HPDE6-E6E7 (cell line): ENCODE measurements around the gene NPHP4.
A peak's percentile ranks its signal among the peaks of the same experiment; 100 is the strongest.
"Not testable (repeated sequence)": the region's sequence is repeated elsewhere in the genome, so short reads cannot be mapped to it uniquely, and the experiment has no call there.

Experiments used
- DNase-seq: peaks from one replicate; pipeline ENCODE4 v3.0.0; 2011; ENCODE audit warnings: missing footprints; ENCODE audit errors: extremely low spot score

The NPHP4 gene

DNA sequence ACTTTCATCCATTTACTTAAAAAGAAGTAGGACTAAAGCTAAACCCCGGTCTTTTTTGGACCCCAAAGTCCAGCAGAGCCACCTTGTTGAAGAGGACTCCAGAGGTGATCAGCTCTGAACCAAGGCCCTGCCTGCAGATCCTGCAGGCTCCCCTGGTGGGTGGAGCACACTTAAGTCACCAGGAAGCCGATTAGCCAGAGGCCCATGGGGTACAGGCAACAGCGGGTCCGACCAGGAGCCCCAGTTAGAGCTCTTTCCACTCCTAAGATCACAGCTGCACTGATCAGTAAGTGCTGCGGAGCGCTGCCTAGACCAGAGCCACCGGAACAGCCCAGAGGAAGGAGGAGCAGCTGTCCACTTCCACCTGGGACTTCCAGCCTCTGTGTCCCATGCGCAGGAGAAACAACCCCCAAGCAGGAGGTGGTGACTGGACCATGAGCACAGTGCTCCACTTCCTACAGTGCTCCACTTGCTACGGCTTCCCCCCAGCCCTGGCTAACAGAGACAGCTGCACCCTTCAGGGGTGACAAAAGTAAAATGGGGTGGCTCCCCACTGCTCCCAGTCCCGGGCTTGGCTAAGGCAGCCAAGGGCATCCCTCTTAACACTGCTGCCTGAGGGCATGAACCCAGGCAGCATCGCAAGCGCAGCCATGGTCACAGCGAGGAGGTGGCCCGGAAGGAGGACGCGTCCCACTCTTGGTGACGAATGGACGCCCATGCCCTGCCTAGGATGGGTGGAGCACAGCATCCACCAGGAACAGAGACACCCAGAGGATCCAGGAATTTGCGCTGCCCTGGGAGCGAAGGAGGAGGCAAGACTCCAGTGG is 58.0 kb downstream of the NPHP4 start:
- no peak for DNase-seq

DNA sequence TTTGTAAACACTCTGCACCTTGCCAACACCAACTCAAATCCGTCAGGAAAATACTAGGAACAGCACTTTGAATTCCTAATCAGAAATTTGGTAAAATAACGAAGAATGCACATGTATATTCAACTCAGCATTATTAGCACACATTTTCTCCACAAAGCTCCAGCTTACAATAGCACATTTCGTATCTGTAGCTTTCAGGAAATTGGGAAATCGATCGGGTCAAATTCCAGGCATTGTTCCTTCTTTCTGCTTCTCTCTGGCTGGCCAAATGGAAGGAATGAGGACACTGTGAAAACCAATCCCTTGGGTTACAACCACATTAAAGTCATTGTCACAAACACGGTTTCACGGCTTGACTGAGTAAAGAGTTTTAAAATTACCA is 58.6 kb downstream of the NPHP4 start:
- DNase-seq: no peak

DNA sequence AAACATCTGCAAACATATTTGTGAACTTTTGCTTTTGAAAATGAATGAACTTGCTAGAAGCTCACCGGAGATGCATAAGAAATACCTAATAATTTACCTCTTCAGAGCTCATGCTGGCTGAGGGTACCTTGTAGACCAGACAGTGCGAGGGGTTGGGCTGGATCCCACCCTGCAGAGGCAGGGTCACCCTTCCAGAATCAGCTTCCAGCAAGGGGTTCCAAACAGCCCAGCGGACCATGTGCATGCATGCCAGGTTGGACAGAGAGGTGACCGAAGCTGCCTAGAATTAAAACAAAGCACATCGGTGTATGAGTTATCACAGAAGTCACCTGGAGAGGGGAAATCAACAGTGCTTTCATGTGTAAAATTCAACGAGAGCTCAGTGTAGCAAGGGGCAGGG is 59.2 kb downstream of the NPHP4 start:
- DNase-seq: no peak

DNA sequence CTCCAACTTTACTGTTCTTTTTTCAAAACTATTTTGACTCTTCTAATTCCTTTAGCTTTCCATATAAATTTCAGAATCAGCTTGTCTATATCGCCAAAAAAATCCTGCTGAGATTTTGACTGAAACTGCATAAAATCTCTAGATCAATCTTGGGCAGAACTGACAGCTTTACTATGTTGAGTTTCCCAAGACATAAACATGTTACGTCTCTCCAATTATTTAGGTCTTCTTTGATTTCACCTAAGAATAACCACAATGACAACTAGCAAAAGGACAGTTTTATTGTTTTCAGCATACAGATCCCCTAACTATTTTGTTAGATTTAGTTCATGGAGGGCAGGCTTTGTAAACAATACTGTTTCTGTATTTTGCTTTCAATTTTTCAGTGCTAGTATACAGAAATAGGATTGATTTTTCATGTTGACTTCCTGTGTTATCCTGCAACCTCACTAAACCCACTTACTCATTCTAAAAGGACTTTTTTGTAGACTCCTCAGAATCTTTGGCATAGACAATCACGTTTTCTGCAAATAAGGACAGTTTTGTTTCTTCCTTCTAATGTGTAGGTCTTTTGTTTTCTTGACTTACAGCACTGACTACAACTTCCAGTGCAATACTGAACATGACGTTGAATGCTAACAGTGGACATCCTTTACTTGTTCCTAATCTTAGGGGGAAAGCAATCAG is 63.4 kb downstream of the NPHP4 start:
- DNase-seq: no peak

DNA sequence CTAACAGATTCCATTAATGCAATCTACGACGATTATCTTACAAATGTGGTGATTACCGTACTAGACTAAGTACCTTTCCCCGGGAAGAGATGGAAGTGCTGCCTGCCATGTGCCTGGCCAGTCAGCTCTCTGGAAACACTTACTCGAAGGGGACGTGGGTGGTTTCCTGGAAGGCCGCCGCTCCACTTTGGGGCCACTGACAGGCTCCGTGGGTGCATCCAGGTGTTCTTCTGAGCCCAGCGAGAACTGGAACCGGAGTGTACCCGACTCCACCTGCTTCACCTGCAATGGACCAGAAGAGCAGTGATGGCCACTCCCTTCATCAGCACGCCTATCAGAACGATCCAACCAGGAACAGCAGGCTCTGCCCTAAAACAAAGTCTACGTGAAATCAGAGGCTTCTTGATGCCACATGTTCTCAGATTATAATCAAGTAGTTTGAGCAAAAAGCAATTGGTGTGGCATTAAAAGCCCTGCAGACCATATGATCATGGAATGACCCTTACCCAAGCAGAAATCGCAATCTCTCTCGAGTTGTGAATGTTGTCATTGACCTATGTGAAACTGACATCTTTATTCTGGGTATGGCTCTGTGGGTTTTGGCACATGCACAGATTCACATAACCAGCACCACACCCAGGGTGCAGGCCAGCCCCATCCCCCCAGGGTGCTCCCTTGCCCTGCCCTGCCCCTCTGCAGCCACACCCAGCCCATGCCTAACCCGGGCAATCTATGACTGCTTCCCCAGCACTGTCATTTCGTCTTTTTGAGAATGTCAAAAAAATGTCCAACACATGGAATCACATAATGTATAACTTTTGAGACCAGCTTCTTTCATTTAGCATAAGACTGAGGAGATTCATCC is 64.5 kb downstream of the NPHP4 start:
- DNase-seq: no peak

DNA sequence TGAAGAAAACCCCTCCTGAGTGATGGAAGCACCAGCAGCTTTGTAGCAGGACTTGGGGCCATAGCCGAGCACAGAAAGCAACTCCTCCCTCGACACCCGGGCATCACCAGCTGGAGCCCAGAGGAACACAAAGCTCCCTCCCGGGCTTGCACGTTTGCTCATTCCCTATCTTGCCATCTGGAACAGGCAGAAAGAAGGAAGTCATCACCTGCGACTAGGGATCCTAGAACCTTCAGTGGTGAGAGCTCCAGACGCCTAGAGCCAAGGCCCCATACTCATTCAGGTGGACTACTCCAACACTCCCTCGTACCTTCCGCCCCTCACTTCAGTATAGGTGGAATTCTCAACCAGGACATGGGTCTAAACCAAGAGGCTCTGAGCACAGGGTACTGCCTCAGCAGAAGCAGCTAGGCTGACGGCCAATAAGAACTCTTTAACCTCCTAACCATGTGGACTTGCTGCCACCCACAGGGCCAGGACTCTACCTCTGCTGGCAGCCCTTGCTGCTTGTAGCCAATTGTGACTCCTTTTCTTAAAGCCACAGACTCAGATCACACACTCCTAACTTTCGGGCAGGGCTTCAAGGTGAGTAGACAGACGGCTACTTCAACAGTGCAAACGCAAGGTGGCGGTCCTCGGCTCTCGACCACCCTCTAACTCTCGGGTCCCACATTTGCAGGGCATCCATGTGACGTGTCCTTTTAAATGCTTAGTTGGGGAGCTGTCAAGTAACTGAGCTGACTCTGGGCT is 65.4 kb downstream of the NPHP4 start:
- no peak for DNase-seq

DNA sequence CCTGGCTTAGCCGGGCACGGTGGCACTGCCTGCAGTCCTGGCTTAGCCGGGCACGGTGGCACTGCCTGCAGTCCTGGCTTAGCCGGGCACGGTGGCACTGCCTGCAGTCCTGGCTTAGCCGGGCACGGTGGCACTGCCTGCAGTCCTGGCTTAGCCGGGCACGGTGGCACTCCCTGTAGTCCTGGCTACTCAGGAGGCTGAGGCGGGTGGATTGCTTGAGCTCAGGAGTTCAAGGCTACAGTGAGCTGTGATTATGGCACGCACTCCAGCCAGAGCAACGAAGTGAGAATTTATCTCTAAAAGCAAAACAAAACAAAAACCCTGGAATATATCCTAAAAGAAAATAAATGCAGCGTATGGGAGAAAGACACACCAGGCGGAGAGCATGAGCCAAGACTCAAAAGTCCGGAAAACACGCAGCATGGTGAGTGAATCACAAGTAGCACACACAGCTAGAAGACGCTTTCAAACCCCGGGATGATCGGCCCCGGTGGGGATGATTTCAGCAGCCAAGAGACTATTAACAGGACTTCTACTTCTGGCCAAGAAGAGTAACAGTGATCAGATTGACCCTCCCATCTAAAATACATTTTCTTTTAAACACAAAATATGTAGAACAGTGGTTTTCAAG is 69.4 kb downstream of the NPHP4 start:
- DNase-seq: not testable (repeated sequence)

DNA sequence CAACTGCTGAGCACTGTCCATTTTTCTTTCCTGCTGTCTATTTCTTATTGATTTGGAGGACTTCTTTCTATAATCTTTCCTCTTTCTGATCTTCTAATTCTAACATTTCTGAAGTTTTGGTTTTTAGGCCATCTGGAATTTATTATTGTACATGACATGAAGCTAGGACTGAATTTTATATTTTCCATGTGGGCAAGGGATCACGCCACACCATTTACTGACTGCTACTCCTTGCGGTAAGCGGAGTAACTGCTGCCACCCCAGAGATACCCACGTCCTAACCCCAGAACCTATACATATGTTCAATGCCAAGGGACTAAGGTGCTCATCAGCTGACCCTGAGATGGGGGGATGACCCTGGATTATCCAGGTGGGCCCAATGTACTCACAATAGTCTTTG is 70.6 kb downstream of the NPHP4 start:
- DNase-seq: no peak

DNA sequence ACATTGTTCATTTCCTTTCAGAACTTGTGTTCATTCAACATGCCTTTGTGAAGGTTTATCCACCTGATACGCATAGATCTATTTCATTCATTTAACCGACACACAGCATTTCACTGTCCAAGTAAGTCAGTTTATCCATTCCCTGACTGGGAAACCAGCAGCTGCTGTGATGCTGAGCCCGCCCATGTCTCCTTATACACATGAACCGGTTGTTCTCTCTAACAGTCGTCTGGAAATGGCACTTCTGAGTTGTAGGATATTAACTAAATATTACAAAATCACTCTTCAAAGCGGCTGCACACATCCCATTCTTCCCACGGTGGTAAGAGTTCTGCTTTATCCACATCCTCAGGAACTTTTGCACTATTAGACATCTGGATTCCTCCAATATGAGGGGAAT is 71.1 kb downstream of the NPHP4 start:
- no peak for DNase-seq

DNA sequence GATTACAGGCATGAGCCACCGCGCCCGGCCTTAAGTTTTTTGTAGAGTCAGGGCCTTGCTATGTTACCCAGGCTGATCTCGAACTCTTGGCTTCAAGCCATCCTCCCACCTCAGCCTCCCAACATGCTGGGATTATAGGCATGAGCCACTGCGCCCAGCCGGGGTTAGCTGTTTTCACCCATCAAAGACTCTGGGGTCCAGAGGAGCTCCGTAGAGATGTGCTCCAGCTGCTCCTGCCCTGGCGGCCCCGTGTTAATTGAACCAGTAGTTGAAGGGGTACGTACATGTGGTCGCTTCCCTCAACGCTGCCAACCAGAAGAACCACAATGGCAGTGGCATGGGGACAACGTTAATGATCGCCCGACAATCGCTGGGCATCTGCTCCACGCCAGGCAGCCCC is 72.0 kb downstream of the NPHP4 start:
- no peak for DNase-seq

DNA sequence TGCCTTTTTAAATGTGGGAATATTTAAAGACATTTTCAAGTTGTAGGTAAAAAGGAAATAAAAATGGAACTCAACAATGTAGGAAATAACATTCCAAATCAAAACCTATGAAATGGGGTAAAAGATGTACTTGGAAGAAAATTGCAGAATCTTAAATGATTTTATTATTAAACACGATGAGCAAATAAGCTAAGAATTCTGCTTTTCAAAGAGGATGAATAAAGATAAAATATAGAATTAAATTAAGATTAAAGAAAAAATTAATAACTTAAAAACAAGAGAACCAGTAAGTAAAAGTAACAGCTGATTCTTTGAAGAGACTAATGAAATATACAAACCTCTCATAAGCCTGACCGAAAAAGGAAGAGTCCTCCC is 74.0 kb downstream of the NPHP4 start:
- DNase-seq: no peak

DNA sequence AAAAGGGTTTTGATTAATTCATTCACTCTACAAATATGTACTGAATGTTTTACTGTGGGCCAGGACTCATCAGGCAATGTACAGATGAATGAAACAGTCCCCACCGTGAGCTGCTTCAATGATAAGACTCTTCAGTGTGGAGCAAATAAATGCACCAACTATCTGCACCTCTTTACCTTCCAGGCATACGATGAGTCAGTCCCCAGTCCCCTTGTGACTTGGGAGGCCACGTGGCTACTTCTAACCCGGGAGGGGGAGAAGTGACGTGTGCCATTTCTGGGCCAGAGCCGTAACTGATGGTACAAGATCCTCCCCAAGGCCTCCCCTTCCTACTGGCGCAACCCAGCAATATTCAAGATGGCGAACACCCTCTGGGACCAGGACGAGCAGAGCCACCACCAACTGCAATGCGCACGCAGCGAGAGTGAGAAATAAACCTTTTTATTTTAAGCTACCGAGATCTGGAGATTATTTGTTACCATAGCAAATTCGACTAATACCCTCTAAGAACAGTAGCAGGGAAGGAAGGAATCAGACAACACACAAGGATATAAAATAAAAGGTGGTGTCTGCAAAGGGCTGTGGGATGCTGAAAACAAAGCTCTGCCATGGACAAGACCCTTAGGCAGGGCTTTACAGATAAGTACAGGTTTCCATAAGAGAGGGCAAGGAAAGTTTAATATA is 74.5 kb downstream of the NPHP4 start:
- DNase-seq: no peak

DNA sequence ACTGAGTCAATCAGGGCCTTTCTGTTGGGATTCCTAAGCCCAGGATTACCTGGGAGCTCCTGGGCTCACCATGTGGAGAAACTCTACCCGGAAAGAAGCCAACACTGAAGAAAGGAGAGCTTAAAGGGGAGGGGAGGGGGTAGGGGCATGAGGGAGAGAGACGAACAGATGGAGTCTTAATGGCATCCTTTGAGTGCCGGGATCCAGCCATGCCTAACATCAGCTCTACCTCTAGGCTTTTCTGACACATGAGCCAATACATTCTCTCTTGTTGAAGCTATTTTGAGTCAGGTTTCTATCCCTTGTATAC is 75.0 kb downstream of the NPHP4 start:
- no peak for DNase-seq

DNA sequence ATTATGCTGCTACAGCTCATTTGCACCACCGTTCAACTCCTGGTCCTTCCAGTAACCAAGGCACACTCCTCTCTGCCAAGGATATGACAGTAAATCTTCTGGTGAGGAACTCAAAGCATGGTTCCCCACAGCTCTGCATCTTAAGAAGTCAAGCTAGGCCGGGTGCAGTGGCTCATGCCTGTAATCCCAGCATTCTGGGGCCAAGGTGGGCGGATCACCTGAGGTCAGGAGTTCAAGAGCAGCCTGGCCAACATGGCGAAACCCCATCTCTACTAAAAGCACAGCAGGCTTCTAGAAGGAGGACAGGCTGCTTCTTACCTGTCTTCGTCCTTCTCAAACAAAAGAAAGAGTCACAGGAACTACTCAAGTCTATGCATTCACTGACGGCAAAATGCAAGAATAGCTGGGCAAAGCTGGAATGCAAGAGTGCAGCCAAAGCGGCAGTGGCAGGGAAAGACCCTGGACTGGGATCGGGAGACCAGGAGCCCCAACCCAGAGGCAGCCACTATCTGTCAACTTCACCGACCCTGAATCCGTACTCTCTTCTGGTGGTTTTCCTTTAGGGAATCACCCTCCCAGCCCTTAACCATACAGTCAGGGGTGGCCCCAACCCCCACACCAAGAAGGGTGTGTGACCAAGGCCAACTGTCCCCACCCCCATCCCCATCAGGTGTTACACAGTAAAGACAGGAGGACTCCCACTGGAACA is 75.5 kb downstream of the NPHP4 start:
- DNase-seq: no peak

DNA sequence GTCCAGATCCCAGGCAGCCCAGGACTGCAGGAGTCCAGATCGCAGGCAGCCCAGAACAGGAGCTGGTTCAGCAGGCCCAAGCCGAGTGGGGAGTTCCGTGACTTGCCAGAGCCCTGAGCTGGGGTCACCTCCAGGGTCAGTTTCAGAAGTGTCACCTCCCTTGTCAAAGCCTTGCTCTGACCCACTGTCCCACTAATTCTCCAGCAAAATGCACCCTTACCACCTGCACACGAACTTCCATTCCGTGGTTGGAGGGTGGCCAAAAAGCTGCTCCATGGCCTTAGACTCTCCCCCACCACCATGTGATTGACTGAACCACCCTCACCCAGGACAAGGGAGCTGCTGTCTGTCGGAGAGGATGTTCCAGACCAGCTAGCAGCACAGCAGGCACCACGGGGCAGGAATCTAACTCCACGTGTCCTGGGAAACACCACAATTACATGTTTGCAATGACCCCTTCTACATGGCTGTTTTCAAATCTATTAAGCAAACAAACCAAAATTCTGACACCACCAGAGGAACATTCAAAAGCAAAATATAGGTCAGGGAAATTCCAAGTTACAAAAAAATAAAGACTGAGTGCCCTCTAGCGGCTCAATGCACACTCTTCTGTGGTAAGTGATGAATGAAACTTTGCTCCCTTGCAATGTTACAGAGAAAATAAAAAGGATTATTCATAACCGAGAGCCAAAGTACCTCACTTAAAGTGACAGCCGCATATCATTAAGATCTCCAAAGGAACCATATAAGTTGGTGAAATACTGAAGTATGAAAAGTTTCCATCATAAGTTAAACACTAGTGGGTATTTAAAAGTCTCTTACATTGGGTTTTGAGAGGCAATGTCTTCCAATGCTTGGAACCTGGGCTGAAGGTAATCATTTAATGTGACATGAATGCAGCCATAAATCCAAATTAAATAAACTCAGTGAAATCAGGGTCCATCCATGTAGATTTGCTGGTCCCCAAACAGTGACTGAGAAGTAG is 76.3 kb downstream of the NPHP4 start:
- peak; percentile 60 for DNase-seq

DNA sequence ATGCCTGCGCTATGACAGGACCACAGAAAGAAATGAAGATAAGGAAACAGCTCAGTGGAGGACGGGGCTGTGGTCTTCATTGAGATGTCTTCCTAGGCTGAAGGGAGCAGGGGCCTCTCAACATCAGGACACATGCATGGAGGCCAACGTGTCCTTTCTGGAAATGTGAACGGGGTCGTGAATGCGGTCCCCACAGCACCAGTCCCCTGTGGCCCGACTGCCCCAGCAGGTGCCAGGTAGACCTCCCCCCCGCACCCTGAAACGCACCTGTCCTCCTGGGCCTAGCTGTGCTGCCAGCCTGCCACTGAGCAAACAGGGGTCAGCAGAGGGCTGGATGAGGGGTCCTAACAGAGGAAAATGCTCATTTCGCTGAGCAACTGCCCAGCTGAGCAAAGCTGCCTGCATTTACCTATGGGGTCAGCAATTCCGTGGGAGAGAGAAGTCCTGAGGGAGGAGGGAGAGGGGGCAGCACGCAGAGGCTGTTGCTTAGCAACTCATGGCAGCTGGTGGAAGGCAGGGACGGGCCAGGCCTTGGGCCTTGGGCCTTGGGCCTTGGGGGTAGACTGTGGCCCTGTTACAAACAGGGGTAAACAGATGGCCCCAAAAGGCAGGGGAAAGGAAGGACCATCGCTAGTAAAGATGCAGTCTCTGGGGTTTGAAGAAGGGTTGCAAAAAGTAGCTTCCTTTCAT is 77.4 kb downstream of the NPHP4 start:
- no peak for DNase-seq

DNA sequence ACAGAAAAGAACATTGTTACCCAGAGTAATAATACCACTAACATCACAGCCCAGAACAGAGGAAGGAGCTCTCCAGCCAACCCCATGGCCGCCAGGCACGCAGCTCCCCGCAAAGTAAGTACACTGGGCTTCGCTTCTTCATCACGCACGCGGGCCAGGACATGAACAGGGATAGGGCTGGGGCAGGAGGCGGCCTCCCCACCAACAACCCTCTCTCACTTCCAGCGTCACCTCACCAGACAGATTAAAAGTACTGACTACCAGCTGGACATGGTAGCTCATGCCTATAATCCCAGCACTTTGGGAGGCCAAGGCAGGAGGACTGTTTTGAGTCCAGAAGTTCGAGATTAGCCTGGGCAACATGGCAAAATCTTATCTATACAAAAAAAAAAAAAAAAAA is 78.3 kb downstream of the NPHP4 start:
- no peak for DNase-seq

DNA sequence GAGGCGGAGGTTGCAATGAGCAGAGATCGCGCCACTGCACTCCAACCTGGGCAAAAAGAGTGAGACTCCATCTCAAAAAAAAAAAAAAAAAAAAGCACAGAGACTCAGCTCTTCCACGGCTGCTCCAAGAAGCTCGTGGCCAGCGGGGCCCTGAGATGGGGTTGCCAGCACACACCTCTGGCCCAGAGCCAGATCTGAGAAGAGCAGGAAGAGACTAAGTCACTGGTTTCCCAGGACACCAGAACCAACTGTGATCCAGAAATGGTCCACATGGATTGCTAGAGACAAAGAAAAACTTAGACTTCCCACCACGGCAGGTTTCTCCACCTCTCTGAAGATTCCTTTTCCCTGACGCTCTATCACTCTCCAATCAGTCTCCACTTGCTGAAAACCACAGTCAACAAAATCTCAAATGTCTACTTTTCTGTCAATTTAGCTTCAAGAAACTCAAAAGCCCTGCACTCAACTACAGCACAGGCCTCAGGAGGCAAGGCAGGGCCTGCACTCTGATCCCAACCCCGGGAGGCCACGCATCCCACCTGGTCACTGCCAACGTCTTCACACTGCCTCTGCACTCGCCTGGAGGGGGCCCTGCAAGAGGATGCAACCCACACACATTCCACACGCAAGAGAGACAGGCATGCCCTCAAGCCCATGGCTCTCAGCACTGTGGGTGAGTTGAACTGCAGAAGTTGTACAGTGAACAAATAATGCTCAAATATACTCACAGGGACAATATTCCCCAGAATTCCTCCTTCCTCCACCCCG is 79.0 kb downstream of the NPHP4 start:
- no peak for DNase-seq
